T-helper 9 cell (primary cell): ENCODE data around the gene KLHL8.

ENCODE experiments used
- DNase-seq: peaks from one replicate; pipeline ENCODE4 v3.0.0-alpha.2; 2020
- total RNA-seq, 2 donors: gene quantifications; one replicate each; lab custom pipeline; 2026; lab: John Stamatoyannopoulos, UW

KLHL8 gene
- 12.8 to 25.9 reads per million in 2 donors for total RNA-seq

- peak; percentile 73 for DNase-seq
Measured at GRCh38 chr4:87220094-87220822, at the start of gene KLHL8. KLHL8 (minus strand) TSS chr4:87220618; CDS start chr4:87195539, 25,079 bp downstream.

DNA sequence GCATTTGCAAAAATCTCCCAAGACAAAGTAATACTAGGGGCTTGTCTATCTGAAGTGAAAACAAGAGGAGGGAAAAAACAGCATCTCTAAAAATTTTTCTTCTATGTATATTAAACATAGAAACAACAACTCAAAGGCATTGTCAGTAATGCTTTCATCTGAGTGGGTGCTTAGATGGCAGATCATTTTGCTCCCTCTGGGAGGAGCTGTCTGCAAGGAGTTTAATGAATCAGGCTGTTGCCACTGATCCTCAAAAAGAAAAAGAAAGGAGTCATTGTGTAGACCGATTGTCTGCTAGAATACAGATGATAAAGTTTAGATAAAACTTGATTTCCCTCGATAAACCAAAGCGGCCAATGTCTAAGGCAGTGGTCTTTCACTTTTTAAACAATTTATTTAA lies 49.7 kb upstream of the KLHL8 start:
- DNase-seq = no peak

GRCh38 chr4:87268411-87268810 lies 48.0 kb upstream of the KLHL8 start:
- no peak for DNase-seq

- no peak for DNase-seq
Measured at GRCh38 chr4:87266986-87267385, 46.6 kb upstream of the KLHL8 start.

DNA sequence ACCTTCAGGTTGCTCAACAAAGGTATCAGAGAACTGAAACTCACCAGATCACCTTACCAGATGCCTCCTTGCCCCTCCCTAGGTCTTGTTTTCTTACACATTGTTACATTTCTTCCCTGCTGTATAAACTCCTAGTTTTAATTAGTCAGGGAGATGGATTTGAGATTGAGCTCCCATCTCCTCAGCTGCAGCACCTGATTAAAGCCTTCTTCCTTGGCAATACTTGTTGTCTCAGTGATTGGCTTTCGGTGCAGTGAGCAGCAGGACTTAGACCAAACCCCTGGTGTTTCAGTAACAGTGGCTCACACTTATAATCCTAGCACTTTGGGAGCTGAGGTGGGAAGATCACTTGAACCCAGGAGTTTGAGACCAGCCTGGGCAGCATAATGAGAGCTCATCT lies 42.5 kb upstream of the KLHL8 start:
- no peak for DNase-seq

- DNase-seq = no peak
Measured at GRCh38 chr4:87260477-87260876, 40.1 kb upstream of the KLHL8 start.

DNA sequence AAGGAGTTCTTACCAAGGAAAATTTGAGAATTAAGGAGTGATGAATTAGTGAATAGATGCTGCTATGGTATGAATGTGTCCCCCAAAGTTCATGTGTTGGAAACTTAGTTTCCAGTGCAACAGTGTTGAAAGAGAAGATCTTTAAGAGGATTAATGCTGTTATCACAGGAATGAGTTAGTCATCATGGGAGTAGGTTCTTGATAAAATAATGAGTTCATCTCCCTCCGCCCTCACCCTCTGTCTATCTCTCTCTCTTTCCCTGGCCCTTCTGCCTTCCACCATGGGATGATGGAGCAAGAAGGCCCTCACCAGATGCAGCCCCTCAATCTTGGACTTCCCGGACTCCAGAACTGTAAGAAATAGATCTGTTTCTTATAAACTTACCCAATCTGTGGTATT lies 38.3 kb upstream of the KLHL8 start:
- DNase-seq = no peak

- no peak for DNase-seq
Measured at GRCh38 chr4:87257523-87257922, 37.1 kb upstream of the KLHL8 start.

DNA sequence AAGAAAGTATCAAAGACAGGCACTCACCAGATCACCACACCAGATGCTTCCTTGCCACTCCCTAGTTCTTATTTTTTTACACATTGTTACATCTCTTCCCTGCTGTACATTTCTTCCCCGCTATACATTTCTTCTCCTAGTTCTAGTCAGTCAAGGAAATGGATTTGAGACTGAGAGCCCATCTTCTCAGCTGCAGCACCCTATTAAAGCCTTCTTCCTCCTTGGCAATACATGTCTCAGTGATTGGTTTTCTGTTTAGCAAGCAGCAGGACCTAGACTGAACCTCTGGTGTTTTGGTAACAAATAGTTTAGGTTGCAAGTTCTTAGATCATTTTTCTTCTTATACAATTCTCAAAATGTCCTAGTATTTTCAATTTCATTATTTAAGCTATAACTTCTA lies 35.3 kb upstream of the KLHL8 start:
- DNase-seq = no peak

DNA sequence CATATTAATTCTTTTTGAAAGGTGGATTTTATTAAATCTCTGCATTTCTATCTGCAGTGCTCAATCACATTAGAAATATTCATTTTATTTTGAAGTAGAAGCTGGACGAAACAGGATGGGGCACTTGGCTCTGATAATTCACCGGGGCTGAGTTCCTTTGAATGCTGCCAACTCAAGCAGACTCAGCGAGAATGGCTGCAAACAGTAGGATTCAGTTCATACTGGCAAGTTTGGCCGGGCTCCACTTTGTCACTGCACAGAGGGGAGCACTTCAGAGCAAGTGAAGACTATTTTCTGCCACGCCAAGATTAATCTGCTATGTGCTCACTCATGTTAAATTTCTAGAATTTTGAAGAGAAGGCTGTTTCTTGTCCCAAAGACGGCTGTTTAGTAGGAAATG lies 30.7 kb upstream of the KLHL8 start:
- no peak for DNase-seq

GRCh38 chr4:87250294-87250693 lies 29.9 kb upstream of the KLHL8 start:
- no peak for DNase-seq

DNA sequence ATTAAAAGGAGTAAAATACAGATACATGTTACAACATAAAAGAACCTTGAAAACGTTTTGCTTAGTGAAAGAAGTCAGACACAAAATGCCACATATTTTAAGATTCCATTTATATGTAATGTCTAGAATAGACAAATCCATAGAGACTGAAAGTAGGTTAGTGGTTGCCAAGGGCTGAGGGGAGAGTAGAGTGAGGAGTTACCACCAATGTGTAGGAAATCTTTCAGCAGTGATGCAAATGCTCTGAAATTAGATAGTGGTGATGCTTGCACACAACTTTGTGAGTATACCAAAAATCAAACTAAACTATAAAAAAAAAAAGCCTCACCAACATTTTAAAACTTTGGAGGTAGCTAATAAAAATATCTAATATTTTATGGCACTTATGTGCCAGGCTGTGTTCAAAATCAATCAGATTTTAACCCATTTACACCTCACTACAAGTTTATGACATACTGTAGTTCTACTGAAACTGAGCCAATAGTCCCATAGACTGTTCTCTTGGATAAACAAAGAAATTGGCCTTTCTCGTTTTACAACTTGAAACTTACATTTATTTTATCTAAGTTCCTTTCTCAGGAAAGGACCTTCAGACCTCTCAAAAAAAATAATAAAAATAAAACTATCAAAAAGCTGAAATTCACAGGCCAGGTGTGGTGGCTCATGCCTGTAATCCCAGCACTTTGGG lies 29.1 kb upstream of the KLHL8 start:
- DNase-seq = no peak

DNA sequence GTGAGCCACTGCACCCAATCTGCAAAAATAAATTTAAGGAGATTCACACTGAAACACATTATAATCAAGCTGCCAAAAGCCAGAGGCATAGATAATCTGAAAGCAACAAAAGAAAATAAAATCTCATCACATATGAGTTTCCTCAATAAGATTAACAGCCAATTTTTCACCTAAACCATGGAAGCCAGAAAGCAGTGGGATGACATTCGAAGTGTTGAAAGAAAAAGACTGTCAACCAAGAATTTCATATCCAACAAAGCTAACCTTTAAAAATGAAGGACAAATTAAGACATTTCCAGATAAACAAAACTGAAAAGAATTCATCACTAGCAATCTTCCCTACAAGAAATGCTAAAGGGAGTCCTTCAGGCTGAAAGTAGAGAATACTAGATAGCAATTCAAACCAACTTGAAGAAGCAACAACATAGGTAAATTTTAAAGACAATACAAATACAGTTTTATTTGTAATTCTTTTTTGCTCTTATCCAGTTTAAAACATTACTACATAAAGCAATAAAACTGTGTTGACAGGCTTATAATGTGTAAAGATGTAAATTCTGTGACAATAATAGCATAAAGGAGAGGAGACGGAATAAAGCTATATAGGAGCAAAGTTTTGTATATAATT lies 23.1 kb upstream of the KLHL8 start:
- no peak for DNase-seq

- no peak for DNase-seq
Measured at GRCh38 chr4:87241336-87241735, 20.9 kb upstream of the KLHL8 start.

GRCh38 chr4:87240341-87240740 lies 19.9 kb upstream of the KLHL8 start:
- DNase-seq = no peak

- no peak for DNase-seq
Measured at GRCh38 chr4:87239821-87240220, 19.4 kb upstream of the KLHL8 start.

DNA sequence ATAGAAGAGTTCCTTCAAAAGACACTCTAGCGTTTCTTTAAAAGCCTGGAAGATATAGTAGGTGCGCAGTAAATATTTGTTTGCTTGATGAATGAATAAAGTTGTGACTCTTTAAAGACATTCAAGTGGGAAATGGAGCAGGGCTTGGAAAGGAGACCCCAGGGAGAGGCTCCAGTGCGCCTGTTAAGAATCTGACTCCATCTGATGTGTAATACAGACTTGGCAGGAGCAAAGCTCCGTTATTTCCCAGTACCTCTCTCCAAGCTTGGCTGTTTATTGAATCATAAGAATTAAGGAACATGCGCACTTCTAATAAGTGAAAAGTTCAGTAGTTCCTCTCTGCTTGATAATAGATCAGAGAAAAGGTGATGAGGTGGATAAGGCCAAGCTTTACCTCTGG lies 18.8 kb upstream of the KLHL8 start:
- no peak for DNase-seq

GRCh38 chr4:87236861-87237260 lies 16.4 kb upstream of the KLHL8 start:
- DNase-seq = no peak

- DNase-seq = no peak
Measured at GRCh38 chr4:87235020-87235671, 14.7 kb upstream of the KLHL8 start.

DNA sequence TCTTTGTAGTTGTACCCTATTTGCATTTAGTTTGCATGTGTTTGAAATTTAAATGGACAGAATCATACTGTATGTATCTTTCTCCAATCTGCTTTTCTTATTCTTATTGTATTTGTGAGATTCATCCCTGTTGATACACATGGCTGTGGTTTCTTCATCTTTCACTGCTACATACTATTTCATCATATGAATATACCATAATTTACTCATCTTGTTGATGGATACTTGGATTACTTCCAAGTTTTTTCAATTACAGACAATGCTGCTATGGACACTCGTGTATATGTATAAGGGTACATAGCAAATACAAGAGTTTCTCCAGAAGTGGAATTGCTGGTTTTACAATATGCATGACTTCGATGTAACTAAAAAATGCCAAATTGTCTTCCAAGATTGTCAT lies 11.8 kb upstream of the KLHL8 start:
- DNase-seq = no peak

GRCh38 chr4:87230806-87231205 lies 10.4 kb upstream of the KLHL8 start:
- no peak for DNase-seq

- no peak for DNase-seq
Measured at GRCh38 chr4:87229979-87230378, 9.6 kb upstream of the KLHL8 start.

DNA sequence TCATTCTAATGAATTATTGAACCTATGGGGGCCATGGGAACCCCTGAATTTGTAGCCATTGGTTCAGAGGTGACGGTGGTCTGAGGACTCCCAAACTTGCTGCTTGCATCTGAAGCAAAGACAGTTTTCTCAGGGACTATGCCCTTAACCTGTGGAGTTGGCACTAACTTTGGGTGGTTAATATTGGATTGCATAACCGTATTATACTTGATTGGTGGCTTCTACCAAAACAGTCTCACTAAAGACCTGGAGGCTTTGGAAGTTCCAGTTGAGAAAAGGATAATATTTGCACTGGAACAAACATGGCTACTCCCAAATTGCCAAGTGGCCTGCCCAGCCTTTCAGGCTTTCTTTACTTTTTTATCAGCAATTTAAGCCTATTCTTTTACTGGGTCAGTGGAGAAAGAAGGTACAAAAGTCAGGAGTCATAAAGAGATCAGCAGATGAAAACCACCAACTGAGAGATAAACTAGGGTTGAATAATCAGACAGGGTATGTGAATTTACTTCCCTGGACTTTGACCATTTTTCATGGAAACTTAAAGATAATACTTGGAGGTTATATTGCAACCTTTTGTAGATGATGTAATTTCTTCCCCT lies 7.9 kb upstream of the KLHL8 start:
- DNase-seq = no peak
